Activated CD8-positive, alpha-beta memory T cell treated with anti-CD3 and anti-CD28 coated beads, Interleukin-2, amount 50 U/mL, for 4 hours (primary cell): ENCODE results near the gene CDH13.

Experiments used
- DNase-seq: peaks from one replicate; pipeline ENCODE4 v3.0.0-alpha.2; 2020

The CDH13 gene

GRCh38 chr16:83010776-83011720, 384.3 kb downstream of the CDH13 start:
- no peak for DNase-seq

DNA sequence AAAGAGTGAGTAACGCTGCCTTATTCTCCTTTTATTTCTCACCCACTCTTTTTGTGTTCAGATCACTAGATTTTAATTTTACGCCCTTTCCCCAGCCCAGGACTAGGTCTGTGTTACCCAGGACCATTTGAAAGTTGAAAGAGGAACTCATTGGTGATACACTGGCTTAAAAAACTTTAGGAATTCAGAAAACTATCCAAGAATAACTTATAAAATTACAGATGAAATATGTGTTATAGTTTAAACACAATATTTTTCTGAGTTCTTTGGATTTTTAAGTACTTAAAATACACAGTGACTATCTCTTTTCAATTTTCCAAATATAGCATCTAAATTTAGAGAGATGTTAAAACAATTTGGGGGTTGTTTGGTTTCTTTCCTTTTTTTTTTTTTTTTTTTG, 385.2 kb downstream of the CDH13 start:
- no peak for DNase-seq

- no peak for DNase-seq
These were observed 386.3 kb downstream of the CDH13 start for GRCh38 chr16:83013071-83013470.

GRCh38 chr16:83019963-83020362, 393.2 kb downstream of the CDH13 start:
- no peak for DNase-seq

DNA sequence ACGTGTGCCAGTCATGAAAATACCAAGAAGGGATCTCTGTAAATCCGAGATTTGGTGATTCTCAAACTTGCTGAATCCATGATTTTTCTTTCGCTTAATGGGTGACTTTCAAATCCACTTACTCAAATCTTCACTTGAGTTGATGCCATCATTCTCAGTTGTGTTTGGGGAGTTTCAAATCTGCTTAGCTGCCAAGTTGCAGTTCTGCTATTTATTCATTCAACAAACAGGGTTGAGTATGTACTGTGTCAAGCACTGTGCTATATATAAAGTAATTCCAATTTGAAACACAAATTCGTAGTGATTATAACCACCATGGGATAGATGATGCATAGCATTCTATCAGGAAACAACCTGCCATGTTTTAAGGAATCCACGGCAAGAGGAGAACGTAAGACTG, 394.3 kb downstream of the CDH13 start:
- DNase-seq, result no peak

- no peak for DNase-seq
These were observed 395.0 kb downstream of the CDH13 start for GRCh38 chr16:83021746-83022145.

DNA sequence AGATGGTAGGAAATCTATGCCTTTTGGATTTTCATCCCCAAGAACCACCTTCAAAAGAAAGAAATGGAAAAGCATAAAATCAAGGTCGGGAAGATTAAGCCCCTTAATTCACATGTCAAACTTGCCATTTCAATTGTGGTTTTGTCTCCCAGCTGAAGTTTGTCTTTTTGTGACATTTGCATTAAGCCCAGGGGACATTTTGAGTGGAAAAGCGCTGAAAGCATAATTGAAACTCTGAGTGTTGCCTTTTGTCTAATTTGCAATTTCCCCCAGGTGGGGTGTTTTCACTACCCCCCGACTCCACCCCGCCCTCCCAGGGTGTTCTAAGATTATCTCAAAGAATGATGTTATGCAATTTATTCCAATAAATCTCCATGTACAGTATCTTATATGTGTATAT, 396.2 kb downstream of the CDH13 start:
- DNase-seq, result no peak

DNA sequence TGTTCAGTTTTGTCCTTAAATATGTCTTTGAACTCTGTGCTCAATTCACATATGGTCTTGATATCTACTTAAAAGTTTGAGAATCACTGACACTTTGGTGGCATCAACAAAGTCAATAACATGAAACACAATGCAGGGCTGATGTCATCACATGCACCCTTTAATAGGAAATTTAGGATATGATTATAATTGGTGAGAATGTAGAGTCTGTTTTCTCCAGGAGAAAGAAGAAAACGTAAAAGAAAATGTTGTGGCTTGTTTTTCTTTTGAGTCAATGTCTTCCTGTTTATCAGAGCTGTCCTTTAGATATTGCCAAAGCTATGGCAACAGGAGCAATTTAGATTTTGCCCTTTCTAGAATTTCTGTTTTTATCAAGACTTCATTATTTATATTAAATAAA, 396.9 kb downstream of the CDH13 start:
- no peak for DNase-seq

- no peak for DNase-seq
These were observed 401.2 kb downstream of the CDH13 start for GRCh38 chr16:83027973-83028372.

DNA sequence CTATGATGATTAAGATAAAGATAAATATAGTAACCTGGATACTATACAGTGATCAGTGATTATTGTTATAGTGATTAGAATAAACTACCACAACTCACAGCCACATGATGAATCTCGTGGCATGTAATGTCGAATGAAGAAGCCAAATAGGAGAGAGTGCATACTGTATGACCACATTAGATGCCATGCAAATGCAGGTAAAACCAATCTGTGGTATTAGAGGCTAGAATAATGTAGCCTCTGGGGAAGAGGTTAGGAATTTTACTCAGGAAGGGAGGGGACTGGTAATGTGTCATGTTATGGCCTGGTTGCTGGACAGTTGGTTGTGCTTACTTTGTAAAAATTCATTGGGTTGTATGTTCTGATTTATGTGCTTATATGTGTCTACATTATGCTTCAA, 402.7 kb downstream of the CDH13 start:
- DNase-seq, result no peak

DNA sequence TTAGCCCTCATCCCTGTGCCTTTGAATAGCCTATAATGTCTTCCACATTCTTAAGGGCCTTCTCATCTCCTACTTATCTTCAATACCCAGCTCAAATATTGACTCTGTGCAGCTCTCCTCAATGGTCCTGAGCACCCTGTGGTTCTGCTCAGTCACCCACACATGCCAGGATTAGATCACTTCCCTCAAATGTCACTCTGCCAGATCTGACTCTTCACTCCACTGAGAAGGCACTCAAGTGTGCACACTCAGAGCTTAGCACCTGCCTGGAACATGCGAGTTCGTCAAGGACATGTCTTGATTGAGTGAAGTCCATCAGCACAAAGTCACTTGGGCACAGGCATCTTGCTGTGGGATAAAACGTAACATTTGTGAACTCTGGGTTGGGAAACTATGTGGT, 404.8 kb downstream of the CDH13 start:
- DNase-seq, result no peak

DNA sequence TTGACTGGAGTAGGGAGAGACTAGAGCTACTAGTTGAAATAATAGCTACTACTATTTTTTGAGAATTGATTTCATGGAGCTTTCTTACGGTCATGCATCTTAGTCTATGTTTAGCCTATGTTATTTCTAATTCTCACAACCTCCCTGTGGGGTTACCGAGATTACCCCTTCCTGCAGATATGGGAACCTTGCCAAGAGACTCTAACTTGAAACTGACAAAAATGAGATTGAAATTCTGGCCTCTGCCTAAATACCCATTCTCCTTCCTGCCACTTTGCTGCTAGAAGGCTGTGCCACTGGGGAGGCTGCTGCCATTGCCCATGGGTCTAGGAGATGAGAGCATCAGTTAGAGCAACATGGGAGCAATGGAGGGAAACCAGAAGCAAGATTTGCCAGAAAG, 410.3 kb downstream of the CDH13 start:
- DNase-seq, result no peak

DNA sequence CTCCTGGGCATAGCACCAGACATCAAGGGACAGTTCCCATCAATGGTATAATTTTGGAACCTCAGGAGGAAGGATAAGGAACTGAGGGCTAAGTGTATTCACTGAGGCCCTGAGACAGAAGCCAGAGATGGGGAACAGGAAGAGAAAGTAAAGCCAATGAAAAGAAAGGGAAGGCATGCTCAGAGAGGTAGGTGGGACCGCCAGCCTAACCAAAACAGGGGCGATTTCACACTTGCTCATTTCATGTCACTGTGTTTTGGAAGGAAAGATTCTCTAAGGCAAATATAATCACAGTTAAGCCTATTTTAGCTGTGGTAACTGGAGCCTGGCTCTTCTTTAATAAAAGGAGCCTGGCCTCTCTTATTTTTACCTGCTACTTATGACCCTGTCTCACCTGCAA, 411.1 kb downstream of the CDH13 start:
- no peak for DNase-seq

- DNase-seq, result no peak
These were observed 413.4 kb downstream of the CDH13 start for GRCh38 chr16:83040174-83040573.

- DNase-seq, result no peak
These were observed 417.8 kb downstream of the CDH13 start for GRCh38 chr16:83044589-83044988.

DNA sequence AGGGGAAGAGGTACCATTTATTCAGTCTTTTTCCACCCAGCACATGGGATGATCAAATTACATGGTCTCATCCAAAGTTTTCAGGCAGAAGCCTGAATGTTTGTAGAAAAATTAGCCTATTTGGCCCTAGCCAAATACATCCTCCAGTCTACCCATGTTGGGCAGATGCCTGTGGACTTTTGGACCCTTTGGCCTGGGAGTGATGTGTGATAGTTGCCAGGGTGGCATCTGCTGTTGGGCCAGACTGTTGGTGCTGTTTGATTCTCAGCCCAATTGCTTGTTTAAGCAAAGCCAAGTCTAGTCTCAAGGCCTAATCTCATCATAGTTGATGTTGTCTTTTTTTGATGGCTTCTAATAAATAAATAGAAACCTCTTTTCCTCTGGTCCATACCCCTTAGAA, 419.0 kb downstream of the CDH13 start:
- DNase-seq, result no peak

GRCh38 chr16:83046664-83047063, 419.9 kb downstream of the CDH13 start:
- no peak for DNase-seq

DNA sequence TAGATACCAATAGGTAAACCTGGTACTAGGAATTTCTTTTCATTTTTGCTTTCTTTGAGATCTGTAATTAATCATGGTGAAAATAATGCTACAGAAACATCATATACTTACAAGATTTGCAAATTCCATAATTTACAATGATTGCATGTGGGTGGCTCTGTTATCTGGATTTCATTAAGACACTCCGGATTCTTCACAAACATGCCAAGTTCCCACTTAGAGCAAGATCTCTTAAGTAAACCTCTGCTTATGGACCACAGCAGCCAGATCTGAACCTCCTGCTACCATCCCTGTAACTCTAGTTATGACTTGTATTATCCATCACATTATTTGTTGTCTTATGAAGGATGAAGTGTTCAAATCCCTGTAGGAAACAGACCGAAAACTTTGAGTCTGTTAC, 424.7 kb downstream of the CDH13 start:
- no peak for DNase-seq

GRCh38 chr16:83054283-83054682, 427.5 kb downstream of the CDH13 start:
- DNase-seq, result no peak

GRCh38 chr16:83058376-83058775, 431.6 kb downstream of the CDH13 start:
- no peak for DNase-seq

DNA sequence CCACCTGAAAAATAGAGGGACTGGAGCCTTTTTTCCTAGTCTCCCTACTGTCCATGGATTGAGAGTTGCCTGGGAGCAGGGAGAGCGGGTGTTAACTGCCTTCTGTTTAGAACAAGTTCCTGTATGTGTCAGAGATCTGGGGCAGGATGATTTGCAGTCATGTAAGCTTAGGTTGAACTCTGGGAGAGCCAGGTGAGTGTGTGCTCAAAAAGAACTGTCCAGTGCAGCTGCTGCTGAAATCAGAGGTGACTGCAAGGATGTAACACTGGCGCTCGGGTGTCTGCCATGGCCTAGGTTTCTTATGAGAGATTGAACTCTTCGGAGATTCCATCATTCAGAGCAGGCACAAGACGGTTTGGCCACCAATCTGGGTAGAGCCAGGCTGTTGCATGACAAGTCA, 432.5 kb downstream of the CDH13 start:
- DNase-seq, result no peak

- DNase-seq, result no peak
These were observed 439.2 kb downstream of the CDH13 start for GRCh38 chr16:83066011-83066410.

- no peak for DNase-seq
These were observed 440.1 kb downstream of the CDH13 start for GRCh38 chr16:83066881-83067280.

- DNase-seq, result no peak
These were observed 441.9 kb downstream of the CDH13 start for GRCh38 chr16:83068686-83069085.
